Lower leg skin (tissue), 3 donors: ENCODE results near the gene ZFYVE27.
A peak's percentile ranks its signal among the peaks of the same experiment; 100 is the strongest.

Experiments
- POLR2A ChIP-seq, 2 donors: fragments of 450-650 bp; IDR thresholded peaks; one replicate each; pipeline ENCODE4 v1.6.1; 2016 to 2017; ENCODE audit warnings: antibody characterized with exemption in 2 of 2, mild to moderate bottlenecking in 1 of 2, moderate library complexity in 1 of 2
- TF ChIP-seq, protein P1 (sequence below), 3 donors: fragments of 450-650 bp; IDR thresholded peaks; one replicate each; pipeline ENCODE4 v1.5.1; 2016; ENCODE audit warnings: antibody characterized with exemption in 3 of 3, mild to moderate bottlenecking in 3 of 3, moderate library complexity in 2 of 3

DNA sequence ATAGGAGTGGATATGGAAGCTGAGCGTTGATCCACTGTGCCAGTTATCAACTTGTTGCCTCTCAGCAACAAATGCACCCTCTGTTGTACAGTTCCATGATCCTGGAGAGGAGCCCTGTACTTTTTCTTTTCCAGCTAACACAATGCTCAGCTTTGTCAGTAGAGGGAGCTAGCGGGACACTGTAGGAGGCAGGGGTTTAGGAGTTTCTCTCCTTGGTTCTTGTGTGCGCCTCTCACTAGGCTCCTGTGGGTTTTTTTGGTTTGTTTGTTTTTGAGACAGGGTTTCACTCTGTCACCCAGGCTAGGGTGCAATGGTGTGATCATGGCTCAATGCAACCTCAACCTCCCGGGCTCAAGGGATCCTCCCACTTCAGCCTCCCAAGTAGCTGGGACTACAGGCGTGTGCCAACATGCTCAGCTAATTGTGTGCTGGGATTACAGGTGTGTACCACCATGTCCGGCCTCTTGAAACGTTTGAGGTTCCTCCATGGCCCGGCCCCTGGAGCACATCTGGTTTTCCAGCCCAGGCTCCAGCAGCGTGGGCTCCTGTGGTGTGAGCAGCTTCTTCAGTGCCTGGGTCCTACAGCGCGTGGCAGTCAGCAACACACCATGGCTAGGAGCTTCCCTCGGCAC lies 35.4 kb upstream of the ZFYVE27 start:
- TF ChIP-seq, protein P1, sequence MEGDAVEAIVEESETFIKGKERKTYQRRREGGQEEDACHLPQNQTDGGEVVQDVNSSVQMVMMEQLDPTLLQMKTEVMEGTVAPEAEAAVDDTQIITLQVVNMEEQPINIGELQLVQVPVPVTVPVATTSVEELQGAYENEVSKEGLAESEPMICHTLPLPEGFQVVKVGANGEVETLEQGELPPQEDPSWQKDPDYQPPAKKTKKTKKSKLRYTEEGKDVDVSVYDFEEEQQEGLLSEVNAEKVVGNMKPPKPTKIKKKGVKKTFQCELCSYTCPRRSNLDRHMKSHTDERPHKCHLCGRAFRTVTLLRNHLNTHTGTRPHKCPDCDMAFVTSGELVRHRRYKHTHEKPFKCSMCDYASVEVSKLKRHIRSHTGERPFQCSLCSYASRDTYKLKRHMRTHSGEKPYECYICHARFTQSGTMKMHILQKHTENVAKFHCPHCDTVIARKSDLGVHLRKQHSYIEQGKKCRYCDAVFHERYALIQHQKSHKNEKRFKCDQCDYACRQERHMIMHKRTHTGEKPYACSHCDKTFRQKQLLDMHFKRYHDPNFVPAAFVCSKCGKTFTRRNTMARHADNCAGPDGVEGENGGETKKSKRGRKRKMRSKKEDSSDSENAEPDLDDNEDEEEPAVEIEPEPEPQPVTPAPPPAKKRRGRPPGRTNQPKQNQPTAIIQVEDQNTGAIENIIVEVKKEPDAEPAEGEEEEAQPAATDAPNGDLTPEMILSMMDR (IDR thresholded peaks at IDR 0.05): peak in 1 of 3 donors; percentile 35
- no peak for TF ChIP-seq POLR2A (IDR thresholded peaks at IDR 0.05)
